GM19099 (cell line): ENCODE data around the gene SRGAP3.

ENCODE experiments used
- POLR2A ChIP-seq: IDR thresholded peaks from 3 replicates; pipeline ENCODE4 v1.6.1; 2011; ENCODE audit warnings: low read depth; ENCODE audit not compliant: insufficient read length; ENCODE audit errors: extremely low read depth

Gene SRGAP3

DNA sequence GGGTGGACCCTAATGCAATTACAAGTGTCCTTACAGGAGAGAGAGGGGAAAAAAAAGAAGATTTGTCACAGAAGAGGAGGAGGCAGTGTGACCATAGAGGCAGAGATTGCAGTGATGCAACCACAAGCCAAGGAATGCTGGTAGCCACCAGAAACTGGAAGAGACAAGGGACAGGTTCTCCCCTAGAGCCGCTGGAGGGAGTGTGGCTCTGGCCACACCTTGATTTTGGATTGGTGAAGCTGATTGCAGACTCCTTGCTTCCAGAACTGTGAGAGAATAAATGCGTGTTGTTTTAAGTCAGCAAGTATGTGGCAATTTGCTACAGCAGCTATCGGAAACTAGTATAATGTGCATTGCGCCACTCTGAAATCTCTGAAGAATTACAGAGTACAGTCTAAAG is 110.1 kb downstream of the SRGAP3 start:
- TF ChIP-seq POLR2A: no peak

GRCh38 chr3:9137676-9138075 is 111.8 kb downstream of the SRGAP3 start:
- TF ChIP-seq POLR2A: no peak

DNA sequence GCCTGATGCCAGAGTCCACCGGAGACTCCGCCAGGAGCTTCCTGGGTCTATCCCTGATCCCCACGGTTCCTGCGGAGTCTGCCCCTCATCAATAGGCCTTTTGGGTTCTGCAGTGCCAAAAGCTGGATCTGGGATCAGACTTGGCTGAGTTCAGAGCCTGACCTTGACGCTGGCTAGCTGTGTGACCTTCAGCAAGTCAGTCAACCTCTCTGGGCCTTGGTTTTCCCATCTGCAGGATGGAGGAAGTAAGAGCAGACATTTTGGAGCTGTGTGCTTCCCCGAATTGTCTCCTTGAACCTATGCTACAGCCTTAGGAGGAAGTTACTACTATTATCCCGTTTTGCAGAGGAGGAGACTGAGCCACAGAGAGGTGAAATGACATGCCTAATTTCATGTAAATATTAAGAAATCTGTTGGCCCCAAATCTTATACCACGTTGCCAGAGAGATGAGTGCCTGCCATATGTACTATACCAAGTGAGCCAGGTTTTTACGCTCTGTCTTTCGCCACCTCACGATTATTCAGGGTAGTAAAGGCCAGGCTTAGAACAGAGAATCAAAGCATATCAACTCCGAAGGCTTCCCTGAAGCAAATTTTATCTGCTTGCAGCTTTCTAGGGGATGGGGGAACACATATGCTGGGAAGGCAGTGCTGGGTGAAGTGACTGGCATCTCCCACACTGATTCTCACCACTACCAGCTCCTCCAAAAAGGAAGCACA is 112.5 kb downstream of the SRGAP3 start:
- no peak for TF ChIP-seq POLR2A

DNA sequence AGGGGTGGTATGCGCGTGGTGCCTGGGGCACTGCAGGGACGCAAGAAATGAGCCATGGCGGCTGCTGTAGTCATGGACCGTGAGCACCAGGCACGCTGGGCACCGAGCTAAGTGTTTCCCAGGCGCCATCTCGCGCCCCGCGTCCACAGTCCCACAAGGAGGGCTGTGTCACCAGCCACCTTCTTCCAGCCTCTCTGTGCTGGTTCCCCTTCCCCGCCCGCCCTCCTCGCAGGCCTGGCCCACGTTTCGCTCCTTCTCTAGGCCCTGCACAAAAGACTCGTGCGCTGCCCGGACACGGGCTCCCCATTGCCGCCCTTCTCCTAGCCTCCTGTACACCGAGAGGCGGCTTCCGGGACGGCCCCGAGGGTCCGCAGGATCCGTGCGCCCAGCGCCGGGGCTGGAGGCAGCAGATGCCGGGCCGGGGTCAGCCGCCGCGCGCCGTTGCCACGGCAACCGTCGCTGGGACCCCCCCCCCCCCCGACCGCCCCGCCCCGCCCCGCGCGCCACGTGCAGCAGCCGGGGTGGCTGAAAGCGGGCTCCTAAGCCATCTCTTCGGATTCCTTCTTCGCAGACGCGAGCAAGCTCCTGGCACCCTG is 113.4 kb downstream of the SRGAP3 start:
- TF ChIP-seq POLR2A: no peak

DNA sequence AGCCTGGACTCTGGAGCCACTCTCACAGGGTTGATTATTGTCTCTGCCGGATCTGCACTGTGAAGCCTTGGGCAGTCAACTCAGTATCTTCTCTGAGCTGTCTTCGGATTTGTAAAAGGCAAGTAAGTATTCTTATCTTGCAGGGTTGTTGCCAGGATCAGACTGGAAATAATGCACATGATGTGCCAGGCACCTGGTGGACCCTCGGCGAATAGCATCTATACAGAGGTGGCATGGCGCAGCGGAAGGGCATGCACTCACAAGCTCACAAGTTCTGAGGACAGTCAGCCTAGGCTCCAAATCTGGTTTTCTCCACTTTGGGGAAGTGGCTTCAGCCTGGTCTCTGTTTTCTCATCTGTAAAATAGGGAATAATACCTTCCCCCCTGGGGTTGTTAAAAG is 113.9 kb downstream of the SRGAP3 start:
- no peak for TF ChIP-seq POLR2A

- no peak for TF ChIP-seq POLR2A
Observed at GRCh38 chr3:9133656-9134055, 115.8 kb downstream of the SRGAP3 start.

DNA sequence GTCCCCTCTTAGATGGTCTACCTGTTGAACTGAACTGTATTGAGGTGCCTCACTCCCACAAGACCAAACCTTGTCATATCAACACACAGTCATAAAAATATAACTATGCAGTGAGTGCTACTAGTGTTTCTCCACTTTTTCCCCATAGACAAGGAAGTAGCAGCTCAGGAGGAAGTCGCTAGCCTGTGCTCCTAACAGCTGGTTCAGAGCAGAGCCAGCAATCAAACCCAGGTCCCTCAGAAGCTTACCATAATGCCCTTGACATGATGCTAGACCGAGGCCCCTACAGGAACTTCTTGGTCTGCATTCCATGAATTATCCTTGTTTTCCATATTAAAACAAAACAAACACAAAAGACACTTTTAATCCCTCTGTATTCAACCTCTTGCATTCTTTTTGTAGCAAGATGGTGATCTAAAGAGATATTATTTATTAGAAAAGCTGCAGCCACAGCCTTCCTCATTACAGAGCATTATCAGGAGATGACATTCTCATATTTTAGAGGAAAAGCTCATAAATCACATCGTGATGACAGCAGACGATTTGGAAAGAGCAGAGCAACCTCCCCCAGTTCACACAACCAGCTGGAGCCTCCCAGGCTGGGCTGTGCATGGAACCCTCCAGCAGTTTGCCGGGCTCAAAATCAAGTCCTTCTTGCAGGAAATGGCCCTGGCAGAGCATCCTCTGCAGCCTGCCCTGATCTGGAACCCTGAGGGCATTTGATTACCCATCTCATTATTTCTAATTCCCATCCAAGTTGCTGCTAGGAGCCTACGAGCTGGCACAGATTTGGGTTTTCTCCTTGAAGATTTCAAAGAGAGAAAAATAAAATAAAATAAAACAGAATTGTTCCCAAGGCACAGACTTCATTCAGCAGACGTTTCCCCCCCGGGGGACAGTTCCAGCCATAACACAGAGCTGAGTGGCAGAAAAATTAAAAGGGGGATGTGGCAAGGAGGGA is 118.8 kb downstream of the SRGAP3 start:
- TF ChIP-seq POLR2A: no peak

DNA sequence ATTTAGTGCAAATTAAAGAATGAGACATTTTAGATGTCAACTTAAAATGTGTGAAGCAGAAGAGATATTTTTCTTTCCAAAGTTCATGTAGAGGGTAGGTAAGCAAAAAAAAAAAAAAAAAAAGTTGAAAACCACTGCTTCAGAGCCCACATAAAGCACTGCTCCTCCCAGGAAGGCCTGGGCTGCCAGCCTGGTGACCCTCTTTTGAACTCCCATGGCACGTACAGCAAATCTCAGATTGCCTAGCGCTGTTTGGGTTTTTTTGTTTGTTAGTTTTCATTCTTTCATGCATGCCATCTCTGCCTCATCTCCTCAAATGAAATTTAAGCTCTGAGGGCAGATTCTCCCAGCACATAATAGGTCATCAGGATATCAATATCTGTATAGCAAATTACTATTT is 120.1 kb downstream of the SRGAP3 start:
- TF ChIP-seq POLR2A: no peak

GRCh38 chr3:9125278-9125951 is 124.0 kb downstream of the SRGAP3 start:
- TF ChIP-seq POLR2A: no peak

- TF ChIP-seq POLR2A: no peak
Observed at GRCh38 chr3:9124730-9125129, 124.7 kb downstream of the SRGAP3 start.

DNA sequence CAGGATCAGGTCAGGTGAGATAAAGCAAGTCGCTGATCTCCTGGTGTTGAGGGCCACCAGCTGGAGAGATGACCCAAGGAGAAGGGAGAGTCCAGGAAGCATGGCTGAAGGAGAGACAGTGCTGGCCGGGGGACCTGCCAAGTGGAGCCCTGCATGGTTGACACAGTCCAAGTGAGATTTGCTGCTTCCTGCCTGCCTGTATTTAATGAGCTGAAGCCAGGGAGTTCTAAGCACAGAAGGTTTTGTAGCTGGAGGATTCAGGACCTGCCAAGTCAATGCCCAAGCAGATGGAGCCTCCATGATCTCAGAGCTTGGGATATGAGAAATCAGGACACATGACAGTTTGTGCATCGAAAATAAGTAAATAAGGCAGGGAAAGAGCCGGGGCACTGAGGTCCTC is 125.6 kb downstream of the SRGAP3 start:
- TF ChIP-seq POLR2A: no peak

DNA sequence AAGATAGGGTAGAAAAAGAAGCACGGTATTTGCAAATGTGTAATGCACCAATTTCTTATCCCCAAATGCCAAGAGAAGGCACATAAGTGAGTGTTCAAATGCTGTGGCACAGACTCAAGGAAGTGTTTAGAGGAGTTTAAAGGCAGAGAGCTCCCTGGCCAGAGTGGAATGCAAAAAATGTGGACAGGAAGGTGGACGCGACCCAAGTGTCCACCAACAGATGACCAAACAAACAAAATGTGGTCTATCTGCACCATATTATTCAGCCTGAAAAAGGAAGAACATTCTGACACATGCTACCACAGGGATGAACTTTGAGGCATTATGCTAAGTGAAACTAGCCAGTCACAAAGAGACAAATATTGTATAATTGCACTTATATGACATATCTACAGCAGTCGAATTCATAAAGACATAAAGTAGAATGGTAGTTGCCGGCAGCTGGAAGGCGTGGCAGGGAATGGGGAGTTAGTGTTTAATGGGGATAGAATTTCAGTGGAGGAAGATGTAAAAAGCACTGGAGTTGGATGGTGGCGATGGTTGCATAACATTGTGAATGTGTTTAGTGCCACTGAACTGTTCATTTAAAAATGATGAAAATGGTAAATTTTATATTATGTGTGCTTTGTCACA is 126.6 kb downstream of the SRGAP3 start:
- no peak for TF ChIP-seq POLR2A

DNA sequence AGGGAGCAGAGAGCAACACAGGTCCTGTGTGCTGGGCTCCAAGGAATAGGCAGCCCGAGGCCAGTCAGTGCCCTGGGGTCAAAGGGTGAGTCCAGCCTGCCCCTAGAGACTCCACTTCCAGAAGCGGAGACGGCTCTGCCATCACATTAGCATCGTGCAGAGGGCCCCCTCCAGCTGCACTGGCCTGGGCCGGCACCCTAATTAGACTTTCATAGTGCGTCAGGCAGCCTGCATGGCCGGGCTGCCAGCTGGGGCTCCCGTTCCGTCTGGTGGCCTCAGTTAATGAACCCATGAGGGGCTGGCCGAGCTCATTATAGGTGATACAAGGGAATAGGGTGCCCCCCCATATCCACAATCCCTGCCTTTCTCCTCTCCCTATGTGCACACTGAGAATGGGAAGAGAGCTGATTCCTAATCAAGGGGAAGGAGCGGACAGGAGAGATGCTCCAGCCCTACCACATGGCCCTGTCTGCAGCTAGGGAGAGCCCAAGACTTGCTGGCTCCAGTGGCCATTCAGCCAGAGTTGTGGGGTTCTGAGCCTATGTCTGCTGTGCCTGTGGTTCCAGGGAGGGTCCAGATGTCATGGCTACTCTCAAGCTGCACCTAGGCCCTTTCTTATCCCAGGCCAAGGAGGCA is 128.0 kb downstream of the SRGAP3 start:
- TF ChIP-seq POLR2A: no peak

GRCh38 chr3:9119331-9119730 is 130.1 kb downstream of the SRGAP3 start:
- no peak for TF ChIP-seq POLR2A
